ENCODE results near the gene MBOAT2.

DNA sequence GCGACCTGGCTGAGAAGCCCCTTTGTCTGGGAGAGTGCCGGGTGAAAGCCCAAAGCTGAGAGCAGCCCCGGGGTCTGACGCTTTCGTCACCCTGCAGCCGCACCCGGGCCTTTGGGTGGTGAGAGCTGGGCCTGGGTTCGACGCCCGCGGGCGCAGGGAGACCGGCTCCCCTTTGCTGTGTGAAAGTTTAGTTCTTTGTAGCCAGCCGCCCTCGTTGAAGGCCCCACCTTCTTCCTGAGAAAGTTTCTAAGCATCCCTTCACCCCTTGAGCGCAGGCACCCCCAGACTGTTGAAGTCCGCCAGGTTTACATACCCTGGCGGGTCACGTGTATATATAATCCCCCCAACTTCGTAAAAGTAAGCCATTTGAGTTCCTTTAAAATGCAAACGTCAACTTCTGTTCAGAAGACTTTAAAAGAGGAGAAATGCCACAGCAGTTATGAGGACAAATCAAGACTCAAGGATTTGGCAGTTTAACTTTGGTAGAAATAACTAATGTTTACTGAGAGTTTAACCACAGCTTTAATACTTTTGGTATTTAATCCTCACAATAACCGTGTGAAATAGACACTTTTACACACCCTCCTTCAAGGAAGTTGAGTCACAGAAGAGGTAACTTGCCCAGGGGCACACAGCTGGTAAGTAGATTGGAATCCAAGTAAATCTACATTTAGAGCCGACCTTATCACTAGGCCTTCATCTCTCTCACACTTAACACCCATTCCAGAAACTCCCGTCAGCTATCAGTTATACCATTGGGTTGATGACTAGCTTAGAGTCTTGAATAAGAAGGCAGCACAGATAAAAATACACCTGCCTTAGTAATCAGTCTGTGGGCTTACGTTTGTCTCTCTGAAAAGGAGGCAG lies 1.1 kb upstream of the MBOAT2 start:
- no peak for TF ChIP-seq CTCF (IDR thresholded peaks at IDR 0.05 in 4 of 5, conservative IDR thresholded peaks at IDR 0.05 in 1 of 5)
- TF ChIP-seq POLR2A (IDR thresholded peaks at IDR 0.05), result no peak
